ENCODE data around the gene NSD2. TPM values are rescaled to one million over a fixed set of nuclear protein-coding genes. Genes with fewer than 3 reads are reported as not detected.
A peak's percentile ranks its signal among the peaks of the same experiment; 100 is the strongest.
"Not testable (repeated sequence)": the region's sequence is repeated elsewhere in the genome, so short reads cannot be mapped to it uniquely, and the experiment has no call there.

Gene NSD2
- total RNA-seq, 1 experiment from 2014 or later = 128 TPM

DNA sequence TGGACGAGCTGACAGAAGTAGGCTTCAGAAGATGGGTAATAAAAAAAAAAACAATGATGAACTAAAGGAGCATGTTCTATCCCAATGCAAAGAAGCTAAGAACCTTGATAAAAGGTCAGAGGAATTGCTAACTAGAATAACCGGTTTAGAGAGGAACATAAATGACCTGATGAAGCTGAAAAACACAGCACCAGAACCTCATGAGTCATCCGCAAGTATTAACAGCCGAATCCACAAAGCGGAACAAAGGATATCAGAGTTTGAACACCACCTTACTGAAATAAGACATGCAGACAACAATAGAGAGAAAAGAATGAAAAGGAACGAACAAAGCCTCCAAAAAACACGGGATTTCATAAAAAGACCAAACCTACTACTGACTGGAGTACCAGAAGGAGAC is 127.1 kb downstream of the NSD2 start (continued):
- TF ChIP-seq TCF7 (CRISPR knock-in tag; IDR thresholded peaks at IDR 0.05; ENCODE audit: low read depth) (no peak), TEAD4 (CRISPR knock-in tag; IDR thresholded peaks at IDR 0.05) (no peak), ELF4 (CRISPR knock-in tag; IDR thresholded peaks at IDR 0.05; ENCODE audit: low read depth) (no peak), NR2C2 (CRISPR knock-in tag; IDR thresholded peaks at IDR 0.05) (no peak)
- TF ChIP-seq, protein P1, sequence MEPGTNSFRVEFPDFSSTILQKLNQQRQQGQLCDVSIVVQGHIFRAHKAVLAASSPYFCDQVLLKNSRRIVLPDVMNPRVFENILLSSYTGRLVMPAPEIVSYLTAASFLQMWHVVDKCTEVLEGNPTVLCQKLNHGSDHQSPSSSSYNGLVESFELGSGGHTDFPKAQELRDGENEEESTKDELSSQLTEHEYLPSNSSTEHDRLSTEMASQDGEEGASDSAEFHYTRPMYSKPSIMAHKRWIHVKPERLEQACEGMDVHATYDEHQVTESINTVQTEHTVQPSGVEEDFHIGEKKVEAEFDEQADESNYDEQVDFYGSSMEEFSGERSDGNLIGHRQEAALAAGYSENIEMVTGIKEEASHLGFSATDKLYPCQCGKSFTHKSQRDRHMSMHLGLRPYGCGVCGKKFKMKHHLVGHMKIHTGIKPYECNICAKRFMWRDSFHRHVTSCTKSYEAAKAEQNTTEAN (CRISPR knock-in tag; IDR thresholded peaks at IDR 0.05) = no peak
- TF ChIP-seq, protein P2, sequence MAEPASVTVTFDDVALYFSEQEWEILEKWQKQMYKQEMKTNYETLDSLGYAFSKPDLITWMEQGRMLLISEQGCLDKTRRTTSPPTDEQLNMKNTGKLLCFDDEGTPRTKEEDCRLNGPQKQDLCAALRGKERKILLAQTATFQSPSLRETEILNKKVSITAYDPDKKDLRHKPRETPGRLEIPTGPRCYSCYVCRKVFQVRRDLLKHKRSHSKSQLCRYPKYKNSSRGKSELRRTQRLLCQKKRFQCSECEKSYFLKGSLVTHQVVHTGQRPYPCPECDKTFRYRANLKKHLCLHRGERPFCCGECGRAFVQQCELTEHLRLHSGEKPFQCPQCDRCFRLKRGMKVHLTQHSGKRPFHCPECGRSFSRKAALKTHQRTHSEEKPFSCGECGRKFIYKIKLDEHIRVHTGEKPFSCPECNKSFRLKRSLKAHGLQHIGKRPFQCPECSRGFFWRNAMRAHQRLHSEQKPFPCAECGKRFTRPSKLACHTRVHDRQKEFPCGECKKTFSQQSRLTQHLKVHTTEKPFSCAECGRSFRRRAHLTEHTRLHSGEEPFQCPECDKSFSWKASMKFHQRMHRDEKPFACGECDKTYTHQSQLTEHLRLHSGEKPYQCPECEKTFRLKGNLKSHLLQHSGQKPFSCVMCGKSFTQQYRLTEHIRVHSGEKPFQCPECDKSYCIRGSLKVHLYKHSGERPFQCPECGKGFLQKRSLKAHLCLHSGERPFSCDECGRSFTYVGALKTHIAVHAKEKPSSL (CRISPR knock-in tag; conservative IDR thresholded peaks at IDR 0.05) = no peak
- TF ChIP-seq, protein P3, sequence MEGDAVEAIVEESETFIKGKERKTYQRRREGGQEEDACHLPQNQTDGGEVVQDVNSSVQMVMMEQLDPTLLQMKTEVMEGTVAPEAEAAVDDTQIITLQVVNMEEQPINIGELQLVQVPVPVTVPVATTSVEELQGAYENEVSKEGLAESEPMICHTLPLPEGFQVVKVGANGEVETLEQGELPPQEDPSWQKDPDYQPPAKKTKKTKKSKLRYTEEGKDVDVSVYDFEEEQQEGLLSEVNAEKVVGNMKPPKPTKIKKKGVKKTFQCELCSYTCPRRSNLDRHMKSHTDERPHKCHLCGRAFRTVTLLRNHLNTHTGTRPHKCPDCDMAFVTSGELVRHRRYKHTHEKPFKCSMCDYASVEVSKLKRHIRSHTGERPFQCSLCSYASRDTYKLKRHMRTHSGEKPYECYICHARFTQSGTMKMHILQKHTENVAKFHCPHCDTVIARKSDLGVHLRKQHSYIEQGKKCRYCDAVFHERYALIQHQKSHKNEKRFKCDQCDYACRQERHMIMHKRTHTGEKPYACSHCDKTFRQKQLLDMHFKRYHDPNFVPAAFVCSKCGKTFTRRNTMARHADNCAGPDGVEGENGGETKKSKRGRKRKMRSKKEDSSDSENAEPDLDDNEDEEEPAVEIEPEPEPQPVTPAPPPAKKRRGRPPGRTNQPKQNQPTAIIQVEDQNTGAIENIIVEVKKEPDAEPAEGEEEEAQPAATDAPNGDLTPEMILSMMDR (IDR thresholded peaks at IDR 0.05) = no peak
- TF ChIP-seq, protein P4, sequence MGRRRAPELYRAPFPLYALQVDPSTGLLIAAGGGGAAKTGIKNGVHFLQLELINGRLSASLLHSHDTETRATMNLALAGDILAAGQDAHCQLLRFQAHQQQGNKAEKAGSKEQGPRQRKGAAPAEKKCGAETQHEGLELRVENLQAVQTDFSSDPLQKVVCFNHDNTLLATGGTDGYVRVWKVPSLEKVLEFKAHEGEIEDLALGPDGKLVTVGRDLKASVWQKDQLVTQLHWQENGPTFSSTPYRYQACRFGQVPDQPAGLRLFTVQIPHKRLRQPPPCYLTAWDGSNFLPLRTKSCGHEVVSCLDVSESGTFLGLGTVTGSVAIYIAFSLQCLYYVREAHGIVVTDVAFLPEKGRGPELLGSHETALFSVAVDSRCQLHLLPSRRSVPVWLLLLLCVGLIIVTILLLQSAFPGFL (CRISPR knock-in tag; IDR thresholded peaks at IDR 0.05; ENCODE audit: borderline replicate concordance) = no peak

DNA sequence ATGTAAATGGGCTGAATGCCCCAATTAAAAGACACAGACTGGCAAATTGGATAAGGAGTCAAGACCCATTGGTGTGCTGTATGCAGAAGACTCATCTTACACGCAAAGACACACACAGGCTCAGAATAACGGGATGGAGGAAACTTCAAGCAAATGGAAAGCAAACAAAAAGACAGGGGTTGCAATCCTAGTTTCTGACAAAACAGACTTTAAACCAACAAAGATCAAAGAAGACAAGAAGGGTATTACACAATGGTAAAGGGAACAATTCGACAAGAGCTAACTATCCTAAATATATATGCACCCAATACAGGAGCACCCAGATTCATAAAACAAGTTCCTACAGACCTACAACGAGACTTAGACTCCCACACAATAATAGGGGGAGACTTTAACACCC is 128.1 kb downstream of the NSD2 start:
- H3K27me3 Mint-ChIP-seq (ENCODE audit: low read depth); ATAC-seq; H3K4me3 Mint-ChIP-seq; DNase-seq (ENCODE audit: low spot score); POLR2A ChIA-PET; H3K27ac Mint-ChIP-seq: not testable (repeated sequence)
- H3K9me3 Mint-ChIP-seq = peaks cover 14% of the 10 kb centered on the region
- H3K4me1 Mint-ChIP-seq = peaks cover 38% of the 10 kb centered on the region
- peaks cover 41% of the 10 kb centered on the region for H3K36me3 Mint-ChIP-seq
- CTCF ChIA-PET = interaction anchor here (1.6 kb wide), 1 partner anchor 10 kb away, joined by 3 read pairs; no protein-coding TSS in a partner anchor

DNA sequence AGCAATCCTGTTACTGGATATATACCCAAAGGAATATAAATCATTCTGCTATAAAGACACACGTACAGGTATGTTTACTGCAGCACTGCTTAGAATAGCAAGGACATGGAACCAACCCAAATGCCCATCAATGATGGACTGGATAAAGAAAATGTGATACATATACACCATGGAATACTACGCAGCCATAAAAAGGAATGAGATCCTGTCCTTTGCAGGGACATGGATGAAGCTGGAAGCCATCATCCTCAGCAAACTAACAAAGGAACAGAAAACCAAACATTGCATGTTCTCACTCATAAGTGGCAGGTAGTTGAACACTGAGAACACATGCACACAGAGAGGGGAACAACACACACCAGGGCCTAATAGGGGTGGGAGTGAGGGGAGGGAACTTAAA is 132.2 kb downstream of the NSD2 start:
- ATAC-seq; POLR2A ChIA-PET; DNase-seq (ENCODE audit: low spot score); H3K27me3 Mint-ChIP-seq (ENCODE audit: low read depth); H3K27ac Mint-ChIP-seq; CTCF ChIA-PET; H3K4me3 Mint-ChIP-seq: not testable (repeated sequence)
- peaks cover 14% of the 10 kb centered on the region for H3K9me3 Mint-ChIP-seq
- peaks cover 40% of the 10 kb centered on the region for H3K36me3 Mint-ChIP-seq
- peaks cover 38% of the 10 kb centered on the region for H3K4me1 Mint-ChIP-seq

DNA sequence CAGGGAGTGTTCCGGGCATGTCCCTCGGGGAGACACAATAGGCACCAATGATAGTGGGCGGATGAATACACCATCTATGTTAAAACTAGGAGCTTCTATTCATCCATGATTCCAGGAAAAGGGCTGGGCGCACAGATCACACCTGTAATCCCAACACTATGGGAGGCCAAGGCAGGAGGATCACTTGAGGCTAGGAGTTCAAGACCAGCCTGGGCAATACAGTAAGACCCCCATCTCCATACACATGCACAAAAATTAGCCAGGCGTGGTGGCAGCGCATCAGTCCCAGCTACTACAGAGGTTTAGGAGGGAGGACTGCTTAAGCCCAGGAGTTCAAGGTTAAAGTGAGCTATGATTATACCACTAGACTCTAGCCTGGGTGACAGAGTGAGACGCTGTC is 135.2 kb downstream of the NSD2 start:
- TF ChIP-seq ZNF121 (CRISPR knock-in tag; IDR thresholded peaks at IDR 0.05) (peak; percentile 91), RORB (CRISPR knock-in tag; IDR thresholded peaks at IDR 0.05) (no peak), CBFB (CRISPR knock-in tag; IDR thresholded peaks at IDR 0.05; ENCODE audit: low read depth) (no peak), ZNF138 (CRISPR knock-in tag; conservative IDR thresholded peaks at IDR 0.05) (no peak)
- TF ChIP-seq, protein P5, sequence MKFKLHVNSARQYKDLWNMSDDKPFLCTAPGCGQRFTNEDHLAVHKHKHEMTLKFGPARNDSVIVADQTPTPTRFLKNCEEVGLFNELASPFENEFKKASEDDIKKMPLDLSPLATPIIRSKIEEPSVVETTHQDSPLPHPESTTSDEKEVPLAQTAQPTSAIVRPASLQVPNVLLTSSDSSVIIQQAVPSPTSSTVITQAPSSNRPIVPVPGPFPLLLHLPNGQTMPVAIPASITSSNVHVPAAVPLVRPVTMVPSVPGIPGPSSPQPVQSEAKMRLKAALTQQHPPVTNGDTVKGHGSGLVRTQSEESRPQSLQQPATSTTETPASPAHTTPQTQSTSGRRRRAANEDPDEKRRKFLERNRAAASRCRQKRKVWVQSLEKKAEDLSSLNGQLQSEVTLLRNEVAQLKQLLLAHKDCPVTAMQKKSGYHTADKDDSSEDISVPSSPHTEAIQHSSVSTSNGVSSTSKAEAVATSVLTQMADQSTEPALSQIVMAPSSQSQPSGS (CRISPR knock-in tag; IDR thresholded peaks at IDR 0.05; ENCODE audit: borderline replicate concordance, low read depth) = no peak
- TF ChIP-seq, protein P6, sequence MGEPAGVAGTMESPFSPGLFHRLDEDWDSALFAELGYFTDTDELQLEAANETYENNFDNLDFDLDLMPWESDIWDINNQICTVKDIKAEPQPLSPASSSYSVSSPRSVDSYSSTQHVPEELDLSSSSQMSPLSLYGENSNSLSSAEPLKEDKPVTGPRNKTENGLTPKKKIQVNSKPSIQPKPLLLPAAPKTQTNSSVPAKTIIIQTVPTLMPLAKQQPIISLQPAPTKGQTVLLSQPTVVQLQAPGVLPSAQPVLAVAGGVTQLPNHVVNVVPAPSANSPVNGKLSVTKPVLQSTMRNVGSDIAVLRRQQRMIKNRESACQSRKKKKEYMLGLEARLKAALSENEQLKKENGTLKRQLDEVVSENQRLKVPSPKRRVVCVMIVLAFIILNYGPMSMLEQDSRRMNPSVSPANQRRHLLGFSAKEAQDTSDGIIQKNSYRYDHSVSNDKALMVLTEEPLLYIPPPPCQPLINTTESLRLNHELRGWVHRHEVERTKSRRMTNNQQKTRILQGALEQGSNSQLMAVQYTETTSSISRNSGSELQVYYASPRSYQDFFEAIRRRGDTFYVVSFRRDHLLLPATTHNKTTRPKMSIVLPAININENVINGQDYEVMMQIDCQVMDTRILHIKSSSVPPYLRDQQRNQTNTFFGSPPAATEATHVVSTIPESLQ (CRISPR knock-in tag; IDR thresholded peaks at IDR 0.05) = no peak
- TF ChIP-seq, protein P1 (CRISPR knock-in tag; IDR thresholded peaks at IDR 0.05) = no peak
- ATAC-seq (no peak), DNase-seq (ENCODE audit: low spot score) (no peak)
- POLR2A ChIA-PET = no interaction called here
- peaks cover 14% of the 10 kb centered on the region for H3K4me1 Mint-ChIP-seq
- peak overlapping the region; percentile 85 for H3K4me3 Mint-ChIP-seq
- no peak overlapping the region for H3K27ac Mint-ChIP-seq
- CTCF ChIA-PET = no interaction called here
- H3K36me3 Mint-ChIP-seq = peaks cover 22% of the 10 kb centered on the region
- no peaks in the 10 kb centered on the region for H3K9me3 Mint-ChIP-seq
- peaks cover 6% of the 10 kb centered on the region for H3K27me3 Mint-ChIP-seq (ENCODE audit: low read depth)

All from WTC11 (cell line).